Measurements from ENCODE around the gene HLA-A. TPM values are rescaled to one million over a fixed set of nuclear protein-coding genes. Genes with fewer than 3 reads are reported as not detected.

HLA-A gene
- total RNA-seq, 1 donor from 2014 or later, result 100 TPM

GRCh38 chr6:29990931-29991330 is 48.6 kb downstream of the HLA-A start:
- ATAC-seq, result no peak

GRCh38 chr6:29992807-29993206 is 50.5 kb downstream of the HLA-A start:
- ATAC-seq, result peak; percentile 83

GRCh38 chr6:29994826-29995225 is 52.5 kb downstream of the HLA-A start:
- no peak for ATAC-seq

- peak; percentile 44 for ATAC-seq
Measured at GRCh38 chr6:29995340-29995777, 53.0 kb downstream of the HLA-A start.

Other genes starting within 250 kb of the HLA-A start
- gene HLA-F, start 219.1 kb upstream of the HLA-A start, total RNA-seq, result 6.8 TPM
- gene HLA-G, start 114.7 kb upstream of the HLA-A start, total RNA-seq, result 0.16 TPM
- 33.1 TPM for gene POLR1H, start 118.7 kb downstream of the HLA-A start, total RNA-seq
- 46.3 TPM for gene PPP1R11, start 124.7 kb downstream of the HLA-A start, total RNA-seq
- 2.6 TPM for gene RNF39, start 133.2 kb downstream of the HLA-A start, total RNA-seq
- gene TRIM31, start 170.6 kb downstream of the HLA-A start, total RNA-seq, result 0.20 TPM
- not detected for gene TRIM40, start 193.6 kb downstream of the HLA-A start, total RNA-seq
- not detected for gene TRIM10, start 218.7 kb downstream of the HLA-A start, total RNA-seq
- not detected for gene TRIM15, start 221.0 kb downstream of the HLA-A start, total RNA-seq